ENCODE results near the gene HS3ST5.

Gene HS3ST5

GRCh38 chr6:114194362-114195026, 148.3 kb downstream of the HS3ST5 start:
- DNase-seq (ENCODE audit: low read depth), result no peak

GRCh38 chr6:114187563-114187962, 155.3 kb downstream of the HS3ST5 start:
- DNase-seq (ENCODE audit: low read depth), result no peak

GRCh38 chr6:114181664-114182063, 161.2 kb downstream of the HS3ST5 start:
- no peak for DNase-seq (ENCODE audit: low read depth)

- no peak for DNase-seq (ENCODE audit: low read depth)
Observed at GRCh38 chr6:114179411-114179810, 163.4 kb downstream of the HS3ST5 start.

GRCh38 chr6:114176726-114177125, 166.1 kb downstream of the HS3ST5 start:
- no peak for DNase-seq (ENCODE audit: low read depth)

GRCh38 chr6:114172576-114173260, 170.1 kb downstream of the HS3ST5 start:
- no peak for DNase-seq (ENCODE audit: low read depth)

GRCh38 chr6:114171473-114171872, 171.3 kb downstream of the HS3ST5 start:
- no peak for DNase-seq (ENCODE audit: low read depth)

GRCh38 chr6:114170958-114171387, 171.8 kb downstream of the HS3ST5 start:
- no peak for DNase-seq (ENCODE audit: low read depth)

GRCh38 chr6:114170372-114170771, 172.5 kb downstream of the HS3ST5 start:
- no peak for DNase-seq (ENCODE audit: low read depth)

GRCh38 chr6:114169763-114170162, 173.1 kb downstream of the HS3ST5 start:
- DNase-seq (ENCODE audit: low read depth), result no peak

- no peak for DNase-seq (ENCODE audit: low read depth)
Observed at GRCh38 chr6:114167583-114168576, 174.9 kb downstream of the HS3ST5 start.

- DNase-seq (ENCODE audit: low read depth), result no peak
Observed at GRCh38 chr6:114164207-114164606, 178.6 kb downstream of the HS3ST5 start.

GRCh38 chr6:114162691-114163347, 180.0 kb downstream of the HS3ST5 start:
- no peak for DNase-seq (ENCODE audit: low read depth)

- DNase-seq (ENCODE audit: low read depth), result no peak
Observed at GRCh38 chr6:114160881-114161280, 181.9 kb downstream of the HS3ST5 start.

- no peak for DNase-seq (ENCODE audit: low read depth)
Observed at GRCh38 chr6:114159727-114160126, 183.1 kb downstream of the HS3ST5 start.

GRCh38 chr6:114158838-114159694, 183.8 kb downstream of the HS3ST5 start:
- DNase-seq (ENCODE audit: low read depth), result no peak

GRCh38 chr6:114158411-114158810, 184.4 kb downstream of the HS3ST5 start:
- DNase-seq (ENCODE audit: low read depth), result no peak

GRCh38 chr6:114157848-114158247, 185.0 kb downstream of the HS3ST5 start:
- no peak for DNase-seq (ENCODE audit: low read depth)

- DNase-seq (ENCODE audit: low read depth), result no peak
Observed at GRCh38 chr6:114155763-114156162, 187.1 kb downstream of the HS3ST5 start.

GRCh38 chr6:114154812-114155211, 188.0 kb downstream of the HS3ST5 start:
- no peak for DNase-seq (ENCODE audit: low read depth)

- DNase-seq (ENCODE audit: low read depth), result no peak
Observed at GRCh38 chr6:114153448-114153847, 189.4 kb downstream of the HS3ST5 start.
